MCF 10A (cell line): Measurements from ENCODE around the gene ABTB1. TPM values are rescaled to one million over a fixed set of nuclear protein-coding genes. Genes with fewer than 3 reads are reported as not detected.

Experiments
- BruUV-seq: library from RNA; stranded (reverse); fragments of 400-500 nt; replicated peaks from 2 replicates; lab custom pipeline; 2021; lab: Mats Ljungman, UMichigan
- CTCF ChIA-PET: fragments of 300-600 bp; sonication (Branson Sonifier 250); formaldehyde crosslinking; extraction: SDS; loops from one replicate; lab custom pipeline; 2021; ENCODE audit warnings: antibody characterized with exemption, inconsistent platforms; lab: Yijun Ruan, JAX
- POLR2A ChIA-PET: fragments of 300-600, 350-650 bp; sonication (Branson Sonifier 250); formaldehyde crosslinking; extraction: SDS; loops from one replicate; lab custom pipeline; 2020; ENCODE audit warnings: antibody characterized with exemption, inconsistent platforms; lab: Yijun Ruan, JAX
- DNase-seq: peaks from one replicate; pipeline ENCODE4 v3.0.0-alpha.2; 2018; ENCODE audit not compliant: unreplicated experiment
- H3K27ac Mint-ChIP-seq: one replicate; pipeline ENCODE4 v1.8.0; 2022; ENCODE audit warnings: mild to moderate bottlenecking, low read depth, mixed read lengths; ENCODE audit not compliant: unreplicated experiment
- H3K27me3 Mint-ChIP-seq: one replicate; pipeline ENCODE4 v1.8.0; 2022; ENCODE audit warnings: mixed read lengths; ENCODE audit not compliant: insufficient read depth, unreplicated experiment
- H3K36me3 Mint-ChIP-seq: one replicate; pipeline ENCODE4 v1.8.0; 2022; ENCODE audit warnings: mild to moderate bottlenecking, moderate library complexity, mixed read lengths; ENCODE audit not compliant: insufficient read depth, unreplicated experiment
- H3K4me1 Mint-ChIP-seq: one replicate; pipeline ENCODE4 v1.8.0; 2022; ENCODE audit warnings: mixed read lengths; ENCODE audit not compliant: insufficient read depth, unreplicated experiment
- H3K4me3 Mint-ChIP-seq: one replicate; pipeline ENCODE4 v1.8.0; 2022; ENCODE audit warnings: mild to moderate bottlenecking, moderate library complexity, mixed read lengths; ENCODE audit not compliant: unreplicated experiment
- H3K9me3 Mint-ChIP-seq: one replicate; pipeline ENCODE4 v1.8.0; 2022; ENCODE audit warnings: mixed read lengths; ENCODE audit not compliant: unreplicated experiment
- intact Hi-C: fragments of 100-400 bp; cut with micrococcal nuclease; formaldehyde crosslinking; loops from 2 replicates; pipeline ENCODE4 v1.14.1; 2022
- total RNA-seq: library from RNA; stranded (reverse); gene quantifications from 2 replicates; pipeline ENCODE4 v1.2.3, GENCODE V29; 2022
- TF ChIP-seq, protein P1 (sequence below): fragments of 200-600 bp; IDR thresholded peaks from one replicate; pipeline ENCODE4 v1.8.0; 2022; ENCODE audit warnings: antibody characterized with exemption, mild to moderate bottlenecking; ENCODE audit not compliant: unreplicated experiment

Gene ABTB1
- total RNA-seq, 1 experiment from 2014 or later, result 9.7 TPM

DNA sequence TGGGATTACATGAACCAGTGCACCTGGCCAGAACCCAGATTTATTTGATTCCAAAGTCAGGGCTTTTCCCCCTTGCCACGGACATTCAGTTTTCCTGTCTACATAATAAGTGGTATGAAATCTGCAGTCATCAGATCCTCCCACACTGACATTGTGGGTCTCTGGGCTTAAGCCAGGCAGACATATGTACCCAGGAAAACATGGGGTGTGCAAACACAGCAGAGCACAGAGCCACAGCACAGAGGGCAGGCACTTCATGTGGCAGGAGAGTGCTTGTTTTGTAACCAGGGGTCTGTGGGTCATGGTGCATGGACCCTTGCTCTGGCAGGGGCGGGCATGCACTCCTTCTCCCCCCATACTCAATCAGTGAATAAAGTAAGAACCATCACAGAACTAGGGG, 6.1 kb upstream of the ABTB1 start:
- BruUV-seq, result no TSS peak
- no peak for DNase-seq
- Mint-ChIP-seq H3K9me3 (no peaks in the 10 kb centered on the region), H3K27ac (no peak overlapping the region), H3K4me3 (no peak overlapping the region), H3K4me1 (no peaks in the 10 kb centered on the region), H3K27me3 (no peaks in the 10 kb centered on the region), H3K36me3 (peaks cover 16% of the 10 kb centered on the region)
- intact Hi-C loops, result no loop called here
- ChIA-PET POLR2A (no interaction called here), CTCF (no interaction called here)
- TF ChIP-seq, protein P1, sequence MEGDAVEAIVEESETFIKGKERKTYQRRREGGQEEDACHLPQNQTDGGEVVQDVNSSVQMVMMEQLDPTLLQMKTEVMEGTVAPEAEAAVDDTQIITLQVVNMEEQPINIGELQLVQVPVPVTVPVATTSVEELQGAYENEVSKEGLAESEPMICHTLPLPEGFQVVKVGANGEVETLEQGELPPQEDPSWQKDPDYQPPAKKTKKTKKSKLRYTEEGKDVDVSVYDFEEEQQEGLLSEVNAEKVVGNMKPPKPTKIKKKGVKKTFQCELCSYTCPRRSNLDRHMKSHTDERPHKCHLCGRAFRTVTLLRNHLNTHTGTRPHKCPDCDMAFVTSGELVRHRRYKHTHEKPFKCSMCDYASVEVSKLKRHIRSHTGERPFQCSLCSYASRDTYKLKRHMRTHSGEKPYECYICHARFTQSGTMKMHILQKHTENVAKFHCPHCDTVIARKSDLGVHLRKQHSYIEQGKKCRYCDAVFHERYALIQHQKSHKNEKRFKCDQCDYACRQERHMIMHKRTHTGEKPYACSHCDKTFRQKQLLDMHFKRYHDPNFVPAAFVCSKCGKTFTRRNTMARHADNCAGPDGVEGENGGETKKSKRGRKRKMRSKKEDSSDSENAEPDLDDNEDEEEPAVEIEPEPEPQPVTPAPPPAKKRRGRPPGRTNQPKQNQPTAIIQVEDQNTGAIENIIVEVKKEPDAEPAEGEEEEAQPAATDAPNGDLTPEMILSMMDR, result no peak

DNA sequence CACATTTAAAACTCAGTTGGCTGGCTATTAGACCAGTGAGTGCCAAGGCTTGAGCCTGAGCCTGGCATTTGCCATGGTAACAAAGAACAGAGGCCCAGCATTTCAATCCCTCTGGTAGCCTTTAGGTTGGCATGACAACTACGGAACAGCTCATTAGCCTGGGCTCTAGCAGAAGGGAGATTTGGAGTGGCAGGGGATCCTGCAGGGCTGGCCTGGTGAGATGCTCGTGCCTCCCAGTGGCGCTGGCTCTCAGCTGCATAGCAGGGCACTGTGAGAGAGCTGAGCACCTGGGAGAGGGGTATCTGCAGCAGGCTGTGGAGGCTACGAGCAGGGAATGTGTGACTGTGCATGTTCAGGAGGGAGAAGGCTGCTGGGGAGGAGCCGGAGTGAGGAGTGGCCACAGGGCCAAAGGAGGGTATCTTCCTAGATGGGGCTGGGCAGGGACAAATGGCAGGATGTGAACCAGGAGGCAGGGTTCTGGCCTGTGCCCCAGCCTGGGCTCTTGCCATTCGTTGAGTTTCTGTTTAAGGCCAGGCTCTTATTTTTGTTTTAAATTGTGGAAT, 5.6 kb upstream of the ABTB1 start:
- Mint-ChIP-seq H3K4me3 (no peak overlapping the region), H3K9me3 (no peaks in the 10 kb centered on the region), H3K36me3 (peaks cover 11% of the 10 kb centered on the region), H3K27me3 (no peaks in the 10 kb centered on the region), H3K27ac (no peak overlapping the region), H3K4me1 (no peaks in the 10 kb centered on the region)
- intact Hi-C loops, result no loop called here
- CTCF ChIA-PET, result no interaction called here
- no TSS peak for BruUV-seq
- POLR2A ChIA-PET, result no interaction called here
- DNase-seq, result no peak
- TF ChIP-seq, protein P1, result no peak

GRCh38 chr3:127668906-127669305, 3.8 kb upstream of the ABTB1 start:
- no peak overlapping the region for H3K4me3 Mint-ChIP-seq
- BruUV-seq, result no TSS peak
- H3K9me3 Mint-ChIP-seq, result no peaks in the 10 kb centered on the region
- H3K4me1 Mint-ChIP-seq, result peaks cover 6% of the 10 kb centered on the region
- no peak for DNase-seq
- peaks cover 8% of the 10 kb centered on the region for H3K36me3 Mint-ChIP-seq
- CTCF ChIA-PET, result interaction anchor here (0.6 to 1.3 kb wide), 2 partner anchors 27 to 922 kb away, joined by 3 to 6 read pairs; no protein-coding TSS in a partner anchor
- no peaks in the 10 kb centered on the region for H3K27me3 Mint-ChIP-seq
- no peak overlapping the region for H3K27ac Mint-ChIP-seq
- intact Hi-C loops, result no loop called here
- TF ChIP-seq, protein P1, result no peak
- POLR2A ChIA-PET, result no interaction called here

DNA sequence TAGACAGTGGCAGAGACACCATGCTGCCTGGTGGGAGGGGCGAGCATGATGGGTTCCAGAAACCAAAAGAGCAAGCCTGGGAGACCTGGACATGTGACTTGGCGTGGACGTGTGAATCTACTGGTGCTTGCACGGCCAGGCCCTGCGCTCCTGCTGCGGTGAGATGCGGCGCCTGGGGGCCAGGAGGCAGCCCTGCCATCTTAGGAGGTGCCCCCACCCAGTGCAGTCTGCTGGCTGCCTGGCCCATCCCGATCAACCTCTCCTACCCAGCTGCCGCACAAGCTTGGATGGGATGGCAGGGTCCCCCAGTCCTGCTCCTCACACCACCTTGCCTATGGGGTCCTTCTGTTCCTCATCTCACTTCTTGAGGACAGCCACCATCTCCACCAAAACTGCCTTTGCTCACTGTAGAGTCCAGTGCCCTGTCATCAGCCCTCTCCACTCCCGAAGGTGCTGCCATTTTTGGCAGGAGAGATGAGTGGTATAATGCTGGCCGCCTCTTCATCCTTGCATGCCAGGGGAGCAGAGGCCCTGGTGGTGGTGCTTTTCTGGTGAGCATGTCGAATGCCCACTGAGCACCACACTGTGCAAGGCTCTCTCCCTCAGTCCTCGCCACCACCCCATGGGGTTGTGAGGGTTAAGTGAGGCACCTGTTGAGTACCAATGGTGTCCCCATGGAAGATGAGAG, 3.1 kb upstream of the ABTB1 start:
- DNase-seq, result no peak
- POLR2A ChIA-PET, result no interaction called here
- H3K4me3 Mint-ChIP-seq, result no peak overlapping the region

More for the DNA sequence above, 3.1 kb upstream of the ABTB1 start:
- CTCF ChIA-PET, result interaction anchor here (0.6 kb wide), 1 partner anchor 22 kb away, joined by 3 read pairs; no protein-coding TSS in a partner anchor
- Mint-ChIP-seq H3K9me3 (no peaks in the 10 kb centered on the region), H3K27me3 (no peaks in the 10 kb centered on the region), H3K4me1 (peaks cover 14% of the 10 kb centered on the region), H3K27ac (no peak overlapping the region), H3K36me3 (peaks cover under 1% of the 10 kb centered on the region)
- no TSS peak for BruUV-seq
- TF ChIP-seq, protein P1, result no peak
- intact Hi-C loops, result no loop called here
